HG02642 (cell line): ENCODE data around the gene RPTOR.
"Not testable (repeated sequence)": the region's sequence is repeated elsewhere in the genome, so short reads cannot be mapped to it uniquely, and the experiment has no call there.

Experiments used
- ATAC-seq: cut with Tn5 transposase; IDR thresholded peaks from one replicate; pipeline ENCODE4 v1.9.1; 2021; ENCODE audit warnings: mild to moderate bottlenecking; ENCODE audit not compliant: unreplicated experiment, poor library complexity

RPTOR gene

GRCh38 chr17:80537386-80537785 is 7.3 kb upstream of the RPTOR start:
- not testable (repeated sequence) for ATAC-seq

- no peak for ATAC-seq
Observed at GRCh38 chr17:80538484-80538883, 6.2 kb upstream of the RPTOR start.

GRCh38 chr17:80539022-80539641 is 5.5 kb upstream of the RPTOR start:
- no peak for ATAC-seq

- ATAC-seq: no peak
Observed at GRCh38 chr17:80545499-80545826, 825 bp downstream of the RPTOR start.

- no peak for ATAC-seq
Observed at GRCh38 chr17:80546267-80546666, 1.6 kb downstream of the RPTOR start.

- no peak for ATAC-seq
Observed at GRCh38 chr17:80552523-80552922, 7.9 kb downstream of the RPTOR start.

- no peak for ATAC-seq
Observed at GRCh38 chr17:80555266-80555665, 10.6 kb downstream of the RPTOR start.

- ATAC-seq: no peak
Observed at GRCh38 chr17:80558046-80558445, 13.4 kb downstream of the RPTOR start.

- ATAC-seq: no peak
Observed at GRCh38 chr17:80559825-80560251, 15.2 kb downstream of the RPTOR start.

- ATAC-seq: no peak
Observed at GRCh38 chr17:80561541-80562114, 17.0 kb downstream of the RPTOR start.

- ATAC-seq: no peak
Observed at GRCh38 chr17:80564545-80564944, 19.9 kb downstream of the RPTOR start.

GRCh38 chr17:80565343-80566053 is 20.9 kb downstream of the RPTOR start:
- ATAC-seq: no peak

- ATAC-seq: no peak
Observed at GRCh38 chr17:80566054-80566400, 21.4 kb downstream of the RPTOR start.

GRCh38 chr17:80568246-80568645 is 23.6 kb downstream of the RPTOR start:
- ATAC-seq: no peak

GRCh38 chr17:80569924-80570323 is 25.3 kb downstream of the RPTOR start:
- ATAC-seq: no peak

- no peak for ATAC-seq
Observed at GRCh38 chr17:80573701-80574100, 29.1 kb downstream of the RPTOR start.

- no peak for ATAC-seq
Observed at GRCh38 chr17:80574496-80574895, 29.9 kb downstream of the RPTOR start.

- peak; percentile 69 for ATAC-seq
Observed at GRCh38 chr17:80575057-80575875, 30.6 kb downstream of the RPTOR start.

- ATAC-seq: no peak
Observed at GRCh38 chr17:80577876-80578570, 33.4 kb downstream of the RPTOR start.

GRCh38 chr17:80578668-80579388 is 34.2 kb downstream of the RPTOR start:
- not testable (repeated sequence) for ATAC-seq
